Measurements from ENCODE around the gene CTNS.

- TF ChIP-seq, protein P1, sequence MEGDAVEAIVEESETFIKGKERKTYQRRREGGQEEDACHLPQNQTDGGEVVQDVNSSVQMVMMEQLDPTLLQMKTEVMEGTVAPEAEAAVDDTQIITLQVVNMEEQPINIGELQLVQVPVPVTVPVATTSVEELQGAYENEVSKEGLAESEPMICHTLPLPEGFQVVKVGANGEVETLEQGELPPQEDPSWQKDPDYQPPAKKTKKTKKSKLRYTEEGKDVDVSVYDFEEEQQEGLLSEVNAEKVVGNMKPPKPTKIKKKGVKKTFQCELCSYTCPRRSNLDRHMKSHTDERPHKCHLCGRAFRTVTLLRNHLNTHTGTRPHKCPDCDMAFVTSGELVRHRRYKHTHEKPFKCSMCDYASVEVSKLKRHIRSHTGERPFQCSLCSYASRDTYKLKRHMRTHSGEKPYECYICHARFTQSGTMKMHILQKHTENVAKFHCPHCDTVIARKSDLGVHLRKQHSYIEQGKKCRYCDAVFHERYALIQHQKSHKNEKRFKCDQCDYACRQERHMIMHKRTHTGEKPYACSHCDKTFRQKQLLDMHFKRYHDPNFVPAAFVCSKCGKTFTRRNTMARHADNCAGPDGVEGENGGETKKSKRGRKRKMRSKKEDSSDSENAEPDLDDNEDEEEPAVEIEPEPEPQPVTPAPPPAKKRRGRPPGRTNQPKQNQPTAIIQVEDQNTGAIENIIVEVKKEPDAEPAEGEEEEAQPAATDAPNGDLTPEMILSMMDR (IDR thresholded peaks at IDR 0.05 in 4 of 5, conservative IDR thresholded peaks at IDR 0.05 in 1 of 5), result no peak
- no peak for TF ChIP-seq POLR2A (IDR thresholded peaks at IDR 0.05)
Measured at GRCh38 chr17:3710951-3711383, 74.4 kb downstream of the CTNS start.
